Fibroblast of lung (primary cell): ENCODE measurements around the gene PRKCH. TPM values are rescaled to one million over a fixed set of nuclear protein-coding genes. Genes with fewer than 3 reads are reported as not detected.
A peak's percentile ranks its signal among the peaks of the same experiment; 100 is the strongest.

ENCODE experiments used
- DNase-seq, 2 donors: peaks; one replicate each; pipeline versions ENCODE4 v3.0.0 to v3.0.0-alpha.2; 2010; ENCODE audit warnings: low read depth in 2 of 2
- H2AFZ ChIP-seq: 2 replicates; pipeline ENCODE4 v1.5.1; 2012; ENCODE audit warnings: low read length, control low read depth, inconsistent platforms
- H3K27ac ChIP-seq: 2 replicates; pipeline ENCODE4 v1.5.1; 2011; ENCODE audit warnings: low read length, control low read depth; ENCODE audit not compliant: insufficient read depth
- H3K27me3 ChIP-seq: 2 replicates; pipeline ENCODE4 v1.5.1; 2011; ENCODE audit warnings: mild to moderate bottlenecking, low read length; ENCODE audit not compliant: control insufficient read depth, insufficient read depth
- H3K36me3 ChIP-seq: 2 replicates; pipeline ENCODE4 v1.5.1; 2011; ENCODE audit warnings: low read length; ENCODE audit not compliant: control insufficient read depth, insufficient read depth
- H3K4me1 ChIP-seq: 2 replicates; pipeline ENCODE4 v1.5.1; 2011; ENCODE audit warnings: low read length; ENCODE audit not compliant: control insufficient read depth, insufficient read depth; ENCODE audit errors: extremely low read depth
- H3K4me2 ChIP-seq: 2 replicates; pipeline ENCODE4 v1.5.1; 2011; ENCODE audit warnings: low read length, control low read depth; ENCODE audit not compliant: insufficient read depth; ENCODE audit errors: extremely low read depth
- H3K4me3 ChIP-seq, 4 experiments: fragments of 200-600 bp in 1 of 4; sonication (generic) in 1 of 4; replicated peaks in 1 of 4; 2 replicates each; pipeline ENCODE4 v1.5.1; 2011 to 2016; ENCODE audit warnings: low read length in 4 of 4, low read depth in 3 of 4, mild to moderate bottlenecking in 3 of 4, control low read depth in 2 of 4, inconsistent platforms in 1 of 4, mixed read lengths in 1 of 4; ENCODE audit not compliant: insufficient read depth in 1 of 4; ENCODE audit errors: control extremely low read depth in 1 of 4
- H3K79me2 ChIP-seq: 2 replicates; pipeline ENCODE4 v1.5.1; 2012; ENCODE audit warnings: mild to moderate bottlenecking, low read length, inconsistent platforms; ENCODE audit not compliant: control insufficient read depth, insufficient read depth
- H3K9ac ChIP-seq: 2 replicates; pipeline ENCODE4 v1.5.1; 2011; ENCODE audit warnings: mild to moderate bottlenecking, low read length, control low read depth; ENCODE audit not compliant: insufficient read depth
- H3K9me3 ChIP-seq: 2 replicates; pipeline ENCODE4 v1.5.1; 2012; ENCODE audit warnings: low read depth, low read length; ENCODE audit not compliant: control insufficient read depth, insufficient read depth
- H4K20me1 ChIP-seq: 2 replicates; pipeline ENCODE4 v1.5.1; 2011; ENCODE audit warnings: low read length; ENCODE audit not compliant: control insufficient read depth, insufficient read depth; ENCODE audit errors: extremely low read depth
- EZH2 ChIP-seq: IDR thresholded peaks from 2 replicates; pipeline ENCODE4 v1.5.1; 2012; ENCODE audit warnings: low read length, control low read depth, mild to moderate bottlenecking; ENCODE audit errors: missing control alignments
- polyA plus RNA-seq, 2 donors: library from polyadenylated mRNA; depleted of rRNA in 1 of 2; stranded (reverse) in 1 of 2; unstranded in 1 of 2; fragments of >200 nt; gene quantifications; 2 replicates each; pipeline ENCODE4 v1.2.1, GENCODE V29; 2011 to 2012; ENCODE audit warnings: missing spikeins in 1 of 2
- total RNA-seq: library from RNA; depleted of rRNA; stranded (reverse); fragments of >200 nt; gene quantifications from 2 replicates; pipeline ENCODE4 v1.2.1, GENCODE V29; 2014
- TF ChIP-seq, protein P1 (sequence below), 2 donors: IDR thresholded peaks in 1 of 2; conservative IDR thresholded peaks in 1 of 2; 1 replicate in 1 of 2; 2 replicates in 1 of 2; pipeline ENCODE4 v1.5.1; 2011 to 2012; ENCODE audit warnings: low read length in 2 of 2, control low read depth in 1 of 2, inconsistent platforms in 1 of 2, low read depth in 1 of 2, mild to moderate bottlenecking in 1 of 2

PRKCH gene
- total and polyA plus RNA-seq, 2 donors (not counting 1 experiment from before 2014, with no cell fraction given) = 2.9 to 5.4 TPM

GRCh38 chr14:61421212-61421923 lies 100.0 kb downstream of the PRKCH start:
- no peaks in the 10 kb centered on the region for H3K4me1 ChIP-seq
- no peak overlapping the region for H3K27ac ChIP-seq
- H3K79me2 ChIP-seq = no peaks in the 10 kb centered on the region

GRCh38 chr14:61426048-61426447 lies 104.7 kb downstream of the PRKCH start:
- no peak overlapping the region for H3K4me2 ChIP-seq
- no peaks in the 10 kb centered on the region for H3K27me3 ChIP-seq
- no peaks in the 10 kb centered on the region for H3K79me2 ChIP-seq
- no peaks in the 10 kb centered on the region for H3K9me3 ChIP-seq
- H2AFZ ChIP-seq = no peak overlapping the region
- H3K36me3 ChIP-seq = no peaks in the 10 kb centered on the region
- no peak for TF ChIP-seq EZH2
- TF ChIP-seq, protein P1, sequence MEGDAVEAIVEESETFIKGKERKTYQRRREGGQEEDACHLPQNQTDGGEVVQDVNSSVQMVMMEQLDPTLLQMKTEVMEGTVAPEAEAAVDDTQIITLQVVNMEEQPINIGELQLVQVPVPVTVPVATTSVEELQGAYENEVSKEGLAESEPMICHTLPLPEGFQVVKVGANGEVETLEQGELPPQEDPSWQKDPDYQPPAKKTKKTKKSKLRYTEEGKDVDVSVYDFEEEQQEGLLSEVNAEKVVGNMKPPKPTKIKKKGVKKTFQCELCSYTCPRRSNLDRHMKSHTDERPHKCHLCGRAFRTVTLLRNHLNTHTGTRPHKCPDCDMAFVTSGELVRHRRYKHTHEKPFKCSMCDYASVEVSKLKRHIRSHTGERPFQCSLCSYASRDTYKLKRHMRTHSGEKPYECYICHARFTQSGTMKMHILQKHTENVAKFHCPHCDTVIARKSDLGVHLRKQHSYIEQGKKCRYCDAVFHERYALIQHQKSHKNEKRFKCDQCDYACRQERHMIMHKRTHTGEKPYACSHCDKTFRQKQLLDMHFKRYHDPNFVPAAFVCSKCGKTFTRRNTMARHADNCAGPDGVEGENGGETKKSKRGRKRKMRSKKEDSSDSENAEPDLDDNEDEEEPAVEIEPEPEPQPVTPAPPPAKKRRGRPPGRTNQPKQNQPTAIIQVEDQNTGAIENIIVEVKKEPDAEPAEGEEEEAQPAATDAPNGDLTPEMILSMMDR (conservative IDR thresholded peaks at IDR 0.05 in 1 of 2, IDR thresholded peaks at IDR 0.05 in 1 of 2; ENCODE audit: low read depth in 1 of 2, low read length in 2 of 2) = no peak
- no peak overlapping the region for H3K9ac ChIP-seq
- H4K20me1 ChIP-seq = no peaks in the 10 kb centered on the region
- no peak overlapping the region for H3K27ac ChIP-seq
- no peak for DNase-seq
- H3K4me3 ChIP-seq = no peak overlapping the region
- H3K4me1 ChIP-seq = no peaks in the 10 kb centered on the region

More at GRCh38 chr14:61421212-61421923, 100.0 kb downstream of the PRKCH start:
- no peak overlapping the region for H2AFZ ChIP-seq
- H3K9me3 ChIP-seq = no peaks in the 10 kb centered on the region
- no peaks in the 10 kb centered on the region for H3K27me3 ChIP-seq
- no peak overlapping the region for H3K4me2 ChIP-seq
- peak in 1 of 2 donors; percentile 15 for DNase-seq
- no peak for TF ChIP-seq EZH2
- TF ChIP-seq, protein P1 (conservative IDR thresholded peaks at IDR 0.05 in 1 of 2, IDR thresholded peaks at IDR 0.05 in 1 of 2; ENCODE audit: low read depth in 1 of 2, low read length in 2 of 2) = no peak
- H3K4me3 ChIP-seq = no peak overlapping the region
- no peak overlapping the region for H3K9ac ChIP-seq
- no peaks in the 10 kb centered on the region for H3K36me3 ChIP-seq
- H4K20me1 ChIP-seq = no peaks in the 10 kb centered on the region

- TF ChIP-seq, protein P1 (conservative IDR thresholded peaks at IDR 0.05 in 1 of 2, IDR thresholded peaks at IDR 0.05 in 1 of 2; ENCODE audit: low read depth in 1 of 2, low read length in 2 of 2) = no peak
- no peak for TF ChIP-seq EZH2
- H3K4me2 ChIP-seq = no peak overlapping the region
- no peak overlapping the region for H3K9ac ChIP-seq
- no peaks in the 10 kb centered on the region for H3K79me2 ChIP-seq
- H3K4me3 ChIP-seq = no peak overlapping the region
- H3K9me3 ChIP-seq = no peaks in the 10 kb centered on the region
- H2AFZ ChIP-seq = no peak overlapping the region
- peaks cover 3% of the 10 kb centered on the region for H3K27me3 ChIP-seq
- no peaks in the 10 kb centered on the region for H3K4me1 ChIP-seq
- no peaks in the 10 kb centered on the region for H4K20me1 ChIP-seq
- H3K36me3 ChIP-seq = no peaks in the 10 kb centered on the region
- no peak overlapping the region for H3K27ac ChIP-seq
- DNase-seq = no peak
These were observed 106.9 kb downstream of the PRKCH start for GRCh38 chr14:61428261-61428660.
